HG03159 (cell line): ENCODE results near the gene SLC35E1.
"Not testable (repeated sequence)": the region's sequence is repeated elsewhere in the genome, so short reads cannot be mapped to it uniquely, and the experiment has no call there.

Experiments
- ATAC-seq: cut with Tn5 transposase; IDR thresholded peaks from one replicate; pipeline ENCODE4 v1.9.1; 2021; ENCODE audit warnings: mild to moderate bottlenecking, moderate library complexity; ENCODE audit not compliant: unreplicated experiment

Gene SLC35E1

GRCh38 chr19:16559780-16560276 is 12.4 kb downstream of the SLC35E1 start:
- no peak for ATAC-seq

GRCh38 chr19:16554776-16555175 is 17.4 kb downstream of the SLC35E1 start:
- ATAC-seq: no peak

- not testable (repeated sequence) for ATAC-seq
Observed at GRCh38 chr19:16551902-16552301, 20.3 kb downstream of the SLC35E1 start.

GRCh38 chr19:16548956-16549355 is 23.3 kb downstream of the SLC35E1 start:
- no peak for ATAC-seq

- ATAC-seq: no peak
Observed at GRCh38 chr19:16544473-16545231, 27.6 kb downstream of the SLC35E1 start.

GRCh38 chr19:16543734-16544133 is 28.5 kb downstream of the SLC35E1 start:
- ATAC-seq: not testable (repeated sequence)

- no peak for ATAC-seq
Observed at GRCh38 chr19:16542910-16543472, 29.2 kb downstream of the SLC35E1 start.

GRCh38 chr19:16542045-16542909 is 29.9 kb downstream of the SLC35E1 start, which contains the start of gene CHERP:
Gene CHERP, minus strand, starts transcription at chr19:16542437. Its CDS starts 59 bp downstream, at chr19:16542378.
- peak; percentile 71 for ATAC-seq

- no peak for ATAC-seq
Observed at GRCh38 chr19:16541526-16542044, 30.6 kb downstream of the SLC35E1 start.

- ATAC-seq: no peak
Observed at GRCh38 chr19:16540948-16541347, 31.3 kb downstream of the SLC35E1 start.

- ATAC-seq: no peak
Observed at GRCh38 chr19:16537111-16537510, 35.1 kb downstream of the SLC35E1 start.

GRCh38 chr19:16536130-16536529 is 36.1 kb downstream of the SLC35E1 start:
- no peak for ATAC-seq

- ATAC-seq: no peak
Observed at GRCh38 chr19:16535381-16535780, 36.8 kb downstream of the SLC35E1 start.

- no peak for ATAC-seq
Observed at GRCh38 chr19:16532440-16533234, 39.6 kb downstream of the SLC35E1 start.

- ATAC-seq: no peak
Observed at GRCh38 chr19:16531380-16531669, 40.9 kb downstream of the SLC35E1 start.

- no peak for ATAC-seq
Observed at GRCh38 chr19:16530540-16531379, 41.5 kb downstream of the SLC35E1 start.

GRCh38 chr19:16529466-16530144 is 42.6 kb downstream of the SLC35E1 start:
- ATAC-seq: no peak

- no peak for ATAC-seq
Observed at GRCh38 chr19:16527971-16528521, 44.2 kb downstream of the SLC35E1 start.
